ENCODE data around the gene MYO18A. TPM values are rescaled to one million over a fixed set of nuclear protein-coding genes. Genes with fewer than 3 reads are reported as not detected.

MYO18A gene
- total RNA-seq, 4 donors from 2014 or later, result 112 to 191 (median 136) TPM

- Histone ChIP-seq H3K27me3 (no peaks in the 10 kb centered on the region), H3K27ac (peak overlapping the region; percentile 89 to 94 (median 92)), H3K4me3 (peak overlapping the region in 3 of 4 donors; percentile 54 to 67 (median 59)), H3K9me3 (no peaks in the 10 kb centered on the region), H3K4me1 (peaks cover 31 to 58% (median 47%) of the 10 kb centered on the region in 4 donors), H3K36me3 (no peaks in the 10 kb centered on the region)
- intact Hi-C loops (cut with DNase I; ENCODE audit: low total_unique reads), result no loop called here
- in situ Hi-C loops (cut with MboI; ENCODE audit: low pct_ligation_motif_present in 1 of 4, low pct_unique_long_range_greater_than_20kb in 1 of 4, low sequenced_read_pairs in 3 of 4), result no loop called here
- no peak for DNase-seq
- 58% methylated on average over 4 of the region's 4 CpGs; no CpG with 5 or more reads in 1 of the 2 donors for WGBS, 2 donors (ENCODE audit: low coverage in 1 of 2)
- TF ChIP-seq POLR2A (IDR thresholded peaks at IDR 0.05) (no peak), EP300 (IDR thresholded peaks at IDR 0.05; ENCODE audit: low read depth) (no peak), POLR2AphosphoS5 (IDR thresholded peaks at IDR 0.05) (no peak), CTCF (IDR thresholded peaks at IDR 0.05) (no peak)
Measured at GRCh38 chr17:29180788-29181160, 576 bp upstream of the MYO18A start.

GRCh38 chr17:29179232-29180033 is 765 bp downstream of the MYO18A start:
- in situ Hi-C loops (cut with MboI; ENCODE audit: low pct_ligation_motif_present in 1 of 4, low pct_unique_long_range_greater_than_20kb in 1 of 4, low sequenced_read_pairs in 3 of 4), result no loop called here
- Histone ChIP-seq H3K4me3 (peak overlapping the region; percentile 54 to 67 (median 58)), H3K4me1 (peaks cover 32 to 59% (median 50%) of the 10 kb centered on the region in 4 donors), H3K36me3 (no peaks in the 10 kb centered on the region), H3K27ac (peak overlapping the region; percentile 89 to 94 (median 92)), H3K9me3 (no peaks in the 10 kb centered on the region), H3K27me3 (no peaks in the 10 kb centered on the region)
- 20 to 40% methylated on average over 1 to 13 of the region's 28 CpGs for WGBS, 2 donors (ENCODE audit: low coverage in 1 of 2)
- peak; percentile 88 for DNase-seq
- TF ChIP-seq POLR2A (IDR thresholded peaks at IDR 0.05), result peak; percentile 84
- TF ChIP-seq CTCF (IDR thresholded peaks at IDR 0.05), result no peak
- no peak for TF ChIP-seq EP300 (IDR thresholded peaks at IDR 0.05; ENCODE audit: low read depth)
- TF ChIP-seq POLR2AphosphoS5 (IDR thresholded peaks at IDR 0.05), result peak; percentile 69 to 89 (median 88)
- intact Hi-C loops (cut with DNase I; ENCODE audit: low total_unique reads), result no loop called here

- Histone ChIP-seq H3K27ac (peak overlapping the region; percentile 89 to 94 (median 92)), H3K4me1 (peaks cover 32 to 59% (median 50%) of the 10 kb centered on the region in 4 donors), H3K9me3 (no peaks in the 10 kb centered on the region), H3K4me3 (peak overlapping the region in 2 of 4 donors; percentile 59 to 67), H3K36me3 (no peaks in the 10 kb centered on the region), H3K27me3 (no peaks in the 10 kb centered on the region)
- 20 to 35% methylated on average over 1 to 8 of the region's 8 CpGs for WGBS, 2 donors (ENCODE audit: low coverage in 1 of 2)
- in situ Hi-C loops (cut with MboI; ENCODE audit: low pct_ligation_motif_present in 1 of 4, low pct_unique_long_range_greater_than_20kb in 1 of 4, low sequenced_read_pairs in 3 of 4) (no loop called here), intact Hi-C loops (cut with DNase I; ENCODE audit: low total_unique reads) (loop anchor here (1.0 kb wide), 1 partner anchor 29 kb away; no protein-coding TSS in a partner anchor)
- peak; percentile 62 for DNase-seq
- TF ChIP-seq EP300 (IDR thresholded peaks at IDR 0.05; ENCODE audit: low read depth) (no peak), POLR2AphosphoS5 (IDR thresholded peaks at IDR 0.05) (peak in 1 of 3 donors; percentile 19)
Measured at GRCh38 chr17:29178750-29179231, 1.4 kb downstream of the MYO18A start.

GRCh38 chr17:29177871-29178749 is 2.1 kb downstream of the MYO18A start:
- intact Hi-C loops (cut with DNase I; ENCODE audit: low total_unique reads), result loop anchor here (1.0 kb wide), 1 partner anchor 29 kb away; no protein-coding TSS in a partner anchor

More at GRCh38 chr17:29177871-29178749, 2.1 kb downstream of the MYO18A start:
- no peaks in the 10 kb centered on the region for H3K27me3 ChIP-seq
- H3K27ac ChIP-seq, result peak overlapping the region; percentile 89 to 94 (median 92)
- in situ Hi-C loops (cut with MboI; ENCODE audit: low pct_ligation_motif_present in 1 of 4, low pct_unique_long_range_greater_than_20kb in 1 of 4, low sequenced_read_pairs in 3 of 4), result no loop called here
- H3K9me3 ChIP-seq, result no peaks in the 10 kb centered on the region
- peak overlapping the region in 2 of 4 donors; percentile 55 to 67 for H3K4me3 ChIP-seq
- no peaks in the 10 kb centered on the region for H3K36me3 ChIP-seq
- H3K4me1 ChIP-seq, result peaks cover 32 to 59% (median 50%) of the 10 kb centered on the region in 4 donors
- DNase-seq, result peak; percentile 74
- TF ChIP-seq POLR2AphosphoS5 (IDR thresholded peaks at IDR 0.05) (peak in 2 of 3 donors; percentile 52 to 59), EP300 (IDR thresholded peaks at IDR 0.05; ENCODE audit: low read depth) (no peak), CTCF (IDR thresholded peaks at IDR 0.05) (no peak), POLR2A (IDR thresholded peaks at IDR 0.05) (peak; percentile 56)
- WGBS, 2 donors (ENCODE audit: low coverage in 1 of 2), result 42% methylated on average over 4 of the region's 4 CpGs; no CpG with 5 or more reads in 1 of the 2 donors
